Smooth muscle cell (in vitro differentiated cells): ENCODE data around the gene LRBA. TPM values are rescaled to one million over a fixed set of nuclear protein-coding genes. Genes with fewer than 3 reads are reported as not detected.

Source experiments
- DNase-seq: peaks from one replicate; lab custom pipeline; 2025; ENCODE audit not compliant: unreplicated experiment; lab: John Stamatoyannopoulos, UW
- H2AFZ ChIP-seq: fragments of 200-600 bp; sonication (generic); 2 replicates; pipeline ENCODE4 v1.6.0; 2016; ENCODE audit warnings: antibody characterized with exemption, low read depth, mild to moderate bottlenecking
- H3F3A ChIP-seq: fragments of 200-600 bp; sonication (generic); 2 replicates; pipeline ENCODE4 v1.6.0; 2017; ENCODE audit warnings: antibody characterized with exemption, low read depth
- H3K27ac ChIP-seq: fragments of 200-600 bp; sonication (generic); 2 replicates; pipeline ENCODE4 v1.5.1; 2016; ENCODE audit warnings: low read depth, mild to moderate bottlenecking
- H3K27me3 ChIP-seq: fragments of 200-600 bp; sonication (generic); 2 replicates; pipeline ENCODE4 v1.6.1; 2016; ENCODE audit warnings: low read depth, mild to moderate bottlenecking
- H3K36me3 ChIP-seq: fragments of 200-600 bp; sonication (generic); 2 replicates; pipeline ENCODE4 v1.5.1; 2016; ENCODE audit warnings: low read depth
- H3K4me1 ChIP-seq: fragments of 200-600 bp; sonication (generic); 2 replicates; pipeline ENCODE4 v1.5.1; 2016; ENCODE audit warnings: low read depth
- H3K4me2 ChIP-seq: fragments of 200-600 bp; sonication (generic); 2 replicates; pipeline ENCODE4 v1.6.0; 2016; ENCODE audit warnings: mild to moderate bottlenecking
- H3K4me3 ChIP-seq: fragments of 200-600 bp; sonication (generic); 2 replicates; pipeline ENCODE4 v1.5.1; 2016; ENCODE audit warnings: mild to moderate bottlenecking
- H3K79me2 ChIP-seq: fragments of 200-600 bp; sonication (generic); 2 replicates; pipeline ENCODE4 v1.6.0; 2016; ENCODE audit warnings: low read depth, mild to moderate bottlenecking
- H3K9ac ChIP-seq: fragments of 200-600 bp; sonication (generic); 2 replicates; pipeline ENCODE4 v1.6.0; 2016; ENCODE audit warnings: low read depth
- H3K9me3 ChIP-seq: fragments of 200-600 bp; sonication (generic); replicated peaks from 2 replicates; pipeline ENCODE4 v1.5.1; 2016; ENCODE audit warnings: low read depth
- H4K20me1 ChIP-seq: fragments of 200-600 bp; sonication (generic); 2 replicates; pipeline ENCODE4 v1.6.0; 2016; ENCODE audit warnings: low read depth
- CTCF ChIP-seq: fragments of 200-600 bp; sonication (generic); IDR thresholded peaks from 2 replicates; pipeline ENCODE4 v1.5.1; 2017; ENCODE audit warnings: borderline replicate concordance, mild to moderate bottlenecking, antibody characterized with exemption; ENCODE audit not compliant: insufficient read depth, poor library complexity, severe bottlenecking
- WGBS: methylation state at CpG from one replicate; pipeline ENCODE4 v1.1.7; 2016; ENCODE audit warnings: low lambda C conversion rate; 5-methylcytosine and 5-hydroxymethylcytosine counted together
- polyA plus RNA-seq: library from polyadenylated mRNA; unstranded; fragments of >200 nt; fragmentation: Nextera tagmentation; extraction: Ambion mirVana; gene quantifications from 2 replicates; pipeline ENCODE4 v1.2.1, GENCODE V29; 2016
- total RNA-seq: library from RNA; depleted of rRNA; stranded (reverse); fragments of >200 nt; gene quantifications from 2 replicates; pipeline ENCODE4 v1.2.3, GENCODE V29; 2014

LRBA gene
- total and polyA plus RNA-seq, 2 experiments from 2014 or later, result 1.6 to 26.2 TPM

GRCh38 chr4:150231107-150231770 lies 783.8 kb downstream of the LRBA start:
- WGBS, result 89% methylated on average over 4 of the region's 4 CpGs
- Histone ChIP-seq H3K36me3 (no peaks in the 10 kb centered on the region), H4K20me1 (no peaks in the 10 kb centered on the region), H3K9me3 (no peaks in the 10 kb centered on the region), H3K27ac (no peak overlapping the region), H3F3A (peaks cover 2% of the 10 kb centered on the region), H3K4me1 (peaks cover 9% of the 10 kb centered on the region), H3K4me2 (no peak overlapping the region), H3K9ac (no peak overlapping the region), H3K27me3 (no peaks in the 10 kb centered on the region), H3K4me3 (no peak overlapping the region), H2AFZ (no peak overlapping the region), H3K79me2 (no peaks in the 10 kb centered on the region)
- DNase-seq, result no peak
- no peak for TF ChIP-seq CTCF

- H3K9me3 ChIP-seq, result no peaks in the 10 kb centered on the region
- no peak overlapping the region for H3K27ac ChIP-seq
- H3F3A ChIP-seq, result no peaks in the 10 kb centered on the region
- TF ChIP-seq CTCF, result no peak
- H3K79me2 ChIP-seq, result no peaks in the 10 kb centered on the region
- H3K4me3 ChIP-seq, result no peak overlapping the region
- WGBS, result 85% methylated on average over 2 of the region's 2 CpGs
- H3K4me1 ChIP-seq, result peaks cover 3% of the 10 kb centered on the region
- no peaks in the 10 kb centered on the region for H3K27me3 ChIP-seq
- no peak overlapping the region for H2AFZ ChIP-seq
- no peaks in the 10 kb centered on the region for H4K20me1 ChIP-seq
- no peak for DNase-seq
- no peak overlapping the region for H3K9ac ChIP-seq
- H3K4me2 ChIP-seq, result no peak overlapping the region
- H3K36me3 ChIP-seq, result no peaks in the 10 kb centered on the region
Measured at GRCh38 chr4:150230561-150230960, 784.5 kb downstream of the LRBA start.

- Histone ChIP-seq H3K9ac (no peak overlapping the region), H3F3A (no peaks in the 10 kb centered on the region), H4K20me1 (no peaks in the 10 kb centered on the region), H2AFZ (no peak overlapping the region), H3K4me3 (no peak overlapping the region), H3K36me3 (no peaks in the 10 kb centered on the region), H3K27me3 (no peaks in the 10 kb centered on the region), H3K27ac (no peak overlapping the region), H3K9me3 (no peaks in the 10 kb centered on the region), H3K4me2 (no peak overlapping the region), H3K79me2 (no peaks in the 10 kb centered on the region), H3K4me1 (peaks cover 6% of the 10 kb centered on the region)
- no peak for DNase-seq
- no peak for TF ChIP-seq CTCF
- 10% methylated on average over 1 of the region's 1 CpG for WGBS
Measured at GRCh38 chr4:150229520-150229919, 785.6 kb downstream of the LRBA start.

GRCh38 chr4:150224896-150225591 lies 790.0 kb downstream of the LRBA start:
- no peak for DNase-seq
- Histone ChIP-seq H3K27ac (peak overlapping the region; percentile 83), H3K9me3 (no peaks in the 10 kb centered on the region), H3K36me3 (no peaks in the 10 kb centered on the region), H3K4me1 (peaks cover 6% of the 10 kb centered on the region), H3K9ac (peak overlapping the region; percentile 59), H3F3A (no peaks in the 10 kb centered on the region), H3K27me3 (no peaks in the 10 kb centered on the region), H3K4me2 (peak overlapping the region; percentile 76), H3K4me3 (peak overlapping the region; percentile 9), H3K79me2 (no peaks in the 10 kb centered on the region), H2AFZ (peak overlapping the region; percentile 2), H4K20me1 (no peaks in the 10 kb centered on the region)
- no peak for TF ChIP-seq CTCF
- 25% methylated on average over 6 of the region's 6 CpGs for WGBS
